ENCODE results near the gene BTAF1.

The BTAF1 gene

DNA sequence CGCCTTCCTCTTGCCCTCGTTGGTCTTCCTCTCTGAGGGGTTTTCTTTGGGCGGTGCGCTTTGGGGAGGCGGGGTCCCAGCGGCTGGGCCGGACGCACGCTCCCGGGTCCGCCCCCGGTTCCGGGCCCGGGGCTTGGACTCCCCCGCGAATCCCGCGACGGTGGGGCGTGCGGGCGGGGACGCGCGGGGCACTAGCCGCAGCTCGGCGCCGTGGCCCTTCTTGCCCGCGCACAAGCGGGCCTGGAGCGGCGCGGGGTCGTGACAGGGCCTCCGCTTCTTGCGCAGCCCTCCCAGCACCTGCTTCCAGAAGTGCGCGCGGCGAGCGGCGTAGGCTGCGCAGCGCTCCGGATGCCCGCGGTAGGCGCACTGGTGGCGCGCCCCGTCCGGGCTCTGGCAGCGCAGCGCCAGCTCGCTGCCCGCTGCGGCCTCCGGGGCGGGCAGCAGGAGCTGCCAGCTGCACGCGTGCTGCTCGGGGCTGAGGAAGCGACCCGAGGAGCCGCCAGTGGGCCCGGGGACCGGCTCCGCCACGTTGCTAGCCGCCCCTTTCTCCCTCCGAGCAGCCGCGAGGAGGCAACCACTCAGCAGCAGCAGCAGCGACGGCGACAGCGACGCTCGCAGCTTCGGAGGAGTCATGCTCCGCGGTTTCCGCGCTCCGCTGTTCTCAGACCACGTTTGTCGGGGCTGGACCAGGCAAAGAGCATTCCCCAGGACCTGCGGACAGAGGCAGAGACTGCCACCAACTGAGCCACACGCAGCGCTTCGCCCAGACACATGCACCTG is 15.0 kb upstream of the BTAF1 start:
- no peak for FAIRE-seq

DNA sequence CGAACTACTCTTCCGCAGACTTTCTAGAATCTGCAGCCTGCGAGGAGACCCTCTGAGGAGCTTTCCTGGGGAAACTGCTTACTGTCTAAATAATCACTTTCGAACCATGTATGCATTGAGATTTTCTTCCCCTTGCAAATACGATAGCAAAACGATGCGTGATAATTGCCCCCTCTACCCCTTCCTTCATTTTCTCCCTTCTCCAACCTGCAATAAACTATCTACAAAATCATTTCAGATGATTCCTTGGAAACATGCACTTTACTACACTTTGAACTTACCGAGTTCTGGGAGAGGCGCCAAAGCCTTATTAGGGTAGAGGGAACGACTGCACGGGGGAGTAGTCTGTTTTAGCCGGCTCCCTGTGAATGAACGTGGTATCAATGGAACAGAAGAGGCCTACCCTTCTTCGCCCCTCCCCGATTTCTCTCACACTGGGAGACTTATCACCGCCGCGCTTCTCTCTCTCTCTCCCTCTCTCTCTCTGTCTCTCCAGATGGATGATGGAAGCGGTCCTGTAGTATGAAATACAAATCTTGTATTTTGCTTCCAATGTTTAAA is 14.4 kb upstream of the BTAF1 start, which contains the start of gene FGFBP3:
Gene FGFBP3 (minus strand): TSS at position 370 of the 561 bp plus-strand sequence. CDS start 517 bp downstream, outside the sequence.
- no peak for FAIRE-seq

DNA sequence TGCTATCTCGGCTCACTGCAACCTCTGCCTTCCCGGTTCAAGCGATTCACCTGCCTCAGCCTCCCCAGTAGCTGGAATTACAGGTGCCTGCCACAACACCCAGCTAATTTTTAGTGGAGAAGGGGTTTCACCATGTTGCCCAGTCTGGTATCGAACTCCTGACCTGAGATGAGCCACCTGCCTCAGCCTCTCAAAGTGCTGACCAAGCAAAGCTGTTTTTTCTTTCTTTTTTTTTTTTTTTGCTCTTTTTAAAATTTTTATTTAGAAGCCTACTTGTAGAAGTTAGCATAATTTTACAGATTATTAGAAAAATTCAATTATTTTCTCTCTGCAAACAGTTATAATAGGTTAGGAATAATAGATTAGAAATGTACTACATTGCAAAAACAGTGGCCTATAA is 13.1 kb upstream of the BTAF1 start:
- no peak for FAIRE-seq

DNA sequence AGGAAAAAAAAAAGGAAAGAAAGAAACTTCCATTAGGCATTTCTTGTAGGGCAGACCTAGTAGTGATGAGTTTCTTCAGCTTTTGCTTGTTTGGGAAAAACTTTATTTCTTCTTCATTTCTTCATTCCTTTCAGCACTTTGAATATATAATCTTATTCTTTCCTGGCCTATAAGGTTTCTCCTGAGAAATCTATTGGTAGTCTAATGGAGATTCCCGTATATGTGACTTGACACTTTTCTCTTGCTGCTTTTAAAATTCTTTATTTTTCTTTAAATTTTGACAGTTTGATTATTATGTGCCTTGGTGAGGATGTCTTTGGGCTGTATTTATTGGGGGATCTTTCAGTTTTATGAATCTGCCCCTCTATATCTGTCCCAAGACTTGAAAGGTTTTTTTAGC is 3.9 kb upstream of the BTAF1 start:
- no peak for FAIRE-seq

DNA sequence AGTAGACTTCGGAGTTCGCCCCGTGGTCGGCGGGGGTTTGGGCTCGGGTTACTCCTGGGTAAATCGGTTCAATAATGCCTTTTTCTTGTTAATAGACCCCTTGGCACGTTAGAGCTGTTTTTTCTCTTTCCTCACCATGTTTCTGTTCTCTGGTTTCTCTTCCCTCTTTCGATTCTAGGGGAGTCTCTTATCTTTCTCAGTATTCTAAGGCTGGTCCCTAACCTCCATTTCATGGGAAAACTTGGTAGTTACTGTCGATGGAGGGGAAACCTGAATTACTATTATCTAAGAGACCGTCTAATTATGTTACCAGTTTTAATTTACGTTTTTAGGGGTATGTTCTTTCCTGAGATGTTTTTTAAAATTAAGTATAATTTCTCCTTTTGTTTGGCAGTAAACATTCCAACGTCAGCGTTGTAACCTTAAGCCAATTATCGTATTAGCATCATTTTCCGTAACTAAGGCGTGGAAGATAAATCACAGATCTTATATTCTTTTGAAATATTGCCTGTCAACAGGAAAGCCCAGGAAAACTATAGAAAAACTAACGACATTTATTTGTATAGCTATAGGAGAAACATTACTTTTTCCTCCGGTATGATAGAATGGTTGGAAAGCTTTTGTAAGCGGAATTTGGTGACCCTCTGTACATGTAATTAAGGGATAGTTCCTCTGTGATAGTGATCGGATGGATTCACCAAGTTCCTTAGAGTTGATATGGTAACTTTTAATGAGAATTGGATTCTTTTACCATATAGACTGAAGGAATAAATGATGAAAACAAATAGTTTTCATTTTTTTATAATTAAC is 847 bp downstream of the BTAF1 start:
- FAIRE-seq: peak; percentile 66

DNA sequence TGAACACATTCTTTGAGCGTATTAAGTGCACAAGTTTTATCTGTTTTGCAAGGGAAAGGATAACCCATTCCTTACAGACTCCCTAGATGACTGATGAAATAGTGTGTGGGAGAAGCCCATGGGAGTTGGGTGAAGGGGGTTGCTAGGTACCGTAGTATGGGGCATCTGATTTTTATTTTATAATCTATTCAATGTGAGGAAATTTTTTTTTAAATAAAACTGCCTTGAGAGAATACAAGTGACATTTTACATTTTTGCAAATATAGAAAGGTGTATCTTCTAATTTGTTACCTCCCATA is 1.4 kb downstream of the BTAF1 start:
- no peak for FAIRE-seq

DNA sequence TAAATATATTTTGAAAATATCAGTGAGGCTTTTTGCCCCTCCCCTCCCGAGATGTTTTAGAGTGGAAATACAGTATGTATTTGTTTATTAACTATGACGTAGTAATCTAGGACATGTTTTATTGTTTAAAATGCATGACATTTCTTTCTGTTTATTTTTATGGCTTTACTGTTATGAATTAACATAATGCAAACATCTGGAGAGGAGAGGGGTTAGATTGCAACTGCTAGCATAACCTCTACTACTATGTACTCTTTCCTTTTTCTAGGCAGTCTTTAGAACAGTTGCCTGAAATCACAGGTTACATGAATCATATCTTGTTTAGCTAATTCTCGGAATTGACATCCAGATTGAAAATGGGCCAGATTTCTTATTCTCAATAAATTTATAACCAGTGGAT is 7.4 kb downstream of the BTAF1 start:
- peak; percentile 60 for FAIRE-seq

DNA sequence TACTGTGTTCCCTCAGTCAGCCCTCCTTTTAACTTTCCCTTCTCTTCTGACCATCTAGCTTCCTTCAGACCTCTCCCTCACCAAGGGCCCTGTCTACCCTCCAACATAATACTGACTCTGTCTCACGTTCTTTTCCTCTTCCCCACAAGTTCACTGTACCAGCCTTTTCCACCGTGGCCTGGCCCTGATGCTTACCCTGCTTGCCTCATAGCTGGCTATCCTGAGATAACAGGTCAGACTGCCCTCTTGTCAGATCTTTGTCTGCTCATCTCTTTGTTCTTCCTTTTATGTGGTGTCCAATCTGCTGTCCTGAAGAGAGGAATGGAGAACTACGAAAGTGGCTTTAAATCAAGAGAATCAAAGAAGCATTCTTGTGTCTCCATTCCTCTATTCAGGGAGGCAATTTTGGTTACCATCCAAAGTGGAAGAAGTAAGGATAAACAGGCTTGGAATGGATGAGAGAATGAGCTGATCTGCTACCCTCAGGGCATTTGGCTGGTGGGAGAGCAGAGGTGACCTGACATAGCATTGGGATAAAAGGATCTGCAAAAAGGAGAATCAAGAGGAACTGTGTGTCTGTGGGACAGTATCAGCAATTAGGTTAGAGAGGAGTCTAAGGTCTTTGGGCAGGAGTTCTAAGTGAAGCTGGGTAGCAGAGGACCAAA is 8.1 kb downstream of the BTAF1 start:
- no peak for FAIRE-seq

DNA sequence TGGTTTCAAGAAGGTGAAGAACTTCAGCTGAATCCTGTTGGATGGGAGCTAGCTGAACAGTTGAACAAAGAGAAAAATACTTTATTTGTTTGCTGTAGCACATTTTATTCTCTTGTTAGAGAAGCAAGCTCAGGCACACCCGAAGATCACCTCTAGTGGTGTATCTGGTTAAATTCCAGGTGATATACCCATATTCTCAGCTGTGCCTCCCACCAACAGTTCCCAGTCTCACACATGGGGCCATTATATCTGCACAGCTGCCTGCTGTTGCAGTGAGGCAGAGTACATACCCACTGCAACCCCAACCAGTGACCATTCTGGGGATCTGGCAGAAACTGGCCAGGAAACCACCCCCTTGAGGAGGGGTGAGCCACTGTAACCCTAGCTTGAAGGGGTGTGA is 9.2 kb downstream of the BTAF1 start:
- no peak for FAIRE-seq

DNA sequence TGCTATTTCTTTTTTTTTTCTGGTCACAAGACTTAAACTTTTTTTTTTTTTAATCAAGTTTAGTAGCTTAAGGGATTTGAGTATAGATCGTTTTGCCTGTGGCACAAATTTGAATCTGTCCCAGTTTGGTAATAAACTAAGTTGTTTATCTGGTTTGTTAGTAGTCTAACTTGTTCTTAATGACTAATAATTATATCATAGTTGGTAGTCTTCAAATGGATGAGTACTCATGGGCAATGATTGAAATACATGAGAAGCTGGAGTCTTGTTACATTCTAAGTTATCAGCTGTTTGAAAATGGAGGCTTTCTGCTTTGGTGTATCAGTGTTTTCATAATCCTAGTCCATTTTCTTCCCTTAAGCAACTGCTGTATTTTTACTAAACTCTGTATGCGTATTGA is 12.3 kb downstream of the BTAF1 start:
- FAIRE-seq: no peak

DNA sequence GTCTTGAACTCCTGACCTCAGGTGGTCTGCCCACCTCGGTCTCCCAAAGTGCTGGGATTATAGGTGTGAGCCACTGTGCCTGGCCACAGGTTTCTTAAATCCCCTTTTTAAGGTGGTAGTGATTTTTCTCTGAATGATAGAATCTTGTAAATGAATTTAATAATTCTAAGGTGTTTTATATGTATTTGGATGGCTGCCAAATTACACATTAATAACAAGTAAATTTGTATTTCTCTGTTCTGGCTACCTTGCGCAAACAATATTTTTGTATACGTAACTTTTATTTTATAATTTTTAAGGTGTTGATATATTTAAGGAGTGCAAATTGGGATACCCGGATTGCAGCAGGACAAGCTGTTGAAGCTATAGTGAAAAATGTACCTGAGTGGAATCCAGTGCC is 16.1 kb downstream of the BTAF1 start:
- FAIRE-seq: peak; percentile 88

DNA sequence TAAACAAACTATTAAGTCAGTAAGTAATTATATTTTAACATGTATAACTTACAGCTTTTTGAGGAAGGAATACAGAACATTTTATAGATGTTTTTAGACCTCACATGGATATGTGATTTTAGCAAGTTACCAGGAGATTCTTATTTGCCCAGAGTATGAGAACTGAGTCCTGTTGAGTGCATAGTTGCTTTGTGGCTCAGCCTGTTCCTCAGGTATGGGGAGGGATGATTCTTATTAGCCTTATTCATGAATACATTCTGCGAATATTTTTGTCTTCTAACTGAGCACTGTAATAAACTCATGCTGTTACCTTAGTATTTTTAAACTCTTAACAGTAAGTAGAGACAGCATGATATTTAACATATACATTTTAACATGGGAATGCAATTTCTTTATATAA is 17.9 kb downstream of the BTAF1 start:
- no peak for FAIRE-seq

DNA sequence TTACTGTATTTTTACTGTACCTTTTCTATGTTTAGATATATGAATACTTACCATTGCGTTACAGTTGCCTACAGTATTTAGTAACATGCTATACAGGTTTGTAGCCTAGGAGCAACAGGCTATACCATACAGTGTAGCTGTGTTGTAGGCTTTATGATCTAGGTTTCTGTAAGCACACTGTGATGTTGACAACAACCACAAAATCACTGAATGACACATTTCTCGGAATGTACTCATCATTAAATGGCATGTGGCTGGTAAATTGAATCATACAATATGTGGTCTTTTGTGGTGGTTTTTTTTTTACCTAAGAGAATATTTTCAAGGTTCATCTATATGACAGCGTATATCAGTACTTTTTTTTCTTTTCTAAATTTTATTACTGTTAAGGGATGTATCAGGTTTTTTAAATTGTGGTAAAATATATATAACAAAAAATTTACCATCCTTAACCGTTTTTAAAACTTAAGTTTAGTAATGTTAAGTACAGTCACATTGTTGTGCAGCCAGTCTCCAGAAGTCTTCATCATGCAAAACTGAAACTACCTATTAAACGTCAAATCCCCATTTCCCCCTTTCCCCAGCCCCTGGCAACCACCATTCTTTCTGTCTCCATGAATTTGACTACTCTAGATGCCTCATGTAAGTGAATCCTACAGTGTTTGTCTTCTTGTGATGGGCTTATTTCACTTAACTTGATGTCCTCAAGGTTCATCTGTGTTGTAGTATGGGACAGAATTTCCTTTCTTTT is 21.5 kb downstream of the BTAF1 start:
- FAIRE-seq: no peak

DNA sequence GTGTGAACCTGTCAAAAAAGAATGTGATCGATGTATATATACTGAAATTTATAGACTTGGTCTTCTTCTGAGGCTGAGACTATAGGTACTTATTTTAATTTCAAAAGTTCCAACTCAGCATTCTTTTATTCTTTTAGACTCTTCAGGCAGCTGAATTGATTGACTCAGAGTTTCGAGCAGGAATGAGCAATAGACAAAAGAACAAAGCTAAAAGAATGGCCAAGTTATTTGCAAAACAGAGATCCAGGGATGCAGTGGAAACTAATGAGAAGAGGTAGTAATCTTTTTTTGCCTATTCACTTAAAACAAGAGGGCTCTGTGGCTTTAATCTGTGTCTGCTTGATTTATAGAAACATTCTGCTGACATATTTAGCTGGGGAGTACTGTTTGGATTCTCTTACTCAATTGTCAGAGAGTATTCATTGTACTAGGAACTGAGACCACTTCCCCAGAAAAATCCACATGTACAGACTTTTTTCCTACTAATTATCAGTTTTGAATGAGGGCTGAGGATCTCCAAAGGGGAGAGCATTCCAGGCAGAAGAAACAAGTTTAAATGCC is 30.1 kb downstream of the BTAF1 start:
- FAIRE-seq: no peak

DNA sequence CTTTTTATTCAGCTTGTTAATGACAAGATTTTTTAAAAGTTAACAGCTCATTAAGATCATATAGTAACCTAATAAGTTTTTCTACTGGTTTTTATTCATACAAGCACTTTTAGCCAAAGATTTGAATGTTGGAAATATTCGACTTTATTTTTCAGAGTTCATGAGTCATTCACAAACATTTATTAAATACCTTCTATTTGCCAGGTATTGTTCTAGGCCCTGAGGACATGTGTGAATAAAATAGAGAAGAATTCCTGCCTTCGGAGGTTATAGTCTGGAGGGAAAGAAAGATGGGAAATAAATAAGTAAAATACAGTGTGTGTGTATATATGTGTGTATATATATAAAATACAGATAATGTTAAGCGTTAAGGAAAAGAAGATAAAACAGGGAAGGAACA is 31.5 kb downstream of the BTAF1 start:
- FAIRE-seq: no peak

DNA sequence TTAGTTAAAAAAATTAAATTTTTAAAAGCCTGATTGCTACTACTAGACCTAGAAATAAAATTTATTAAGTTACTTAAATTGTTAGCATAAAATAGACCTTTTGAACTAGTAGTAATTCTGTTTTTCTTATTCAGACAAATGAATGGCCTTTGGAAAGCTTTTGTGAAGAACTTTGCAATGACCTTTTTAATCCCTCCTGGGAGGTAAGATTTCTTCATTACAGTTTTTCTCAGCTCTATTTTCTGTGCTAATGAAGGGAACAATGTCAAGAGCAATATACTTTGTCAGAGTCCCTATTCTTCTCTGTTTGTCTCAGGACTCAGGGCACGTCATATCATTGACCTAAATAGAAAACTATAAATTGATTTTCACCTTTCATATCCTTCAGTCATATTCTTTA is 33.5 kb downstream of the BTAF1 start:
- no peak for FAIRE-seq

DNA sequence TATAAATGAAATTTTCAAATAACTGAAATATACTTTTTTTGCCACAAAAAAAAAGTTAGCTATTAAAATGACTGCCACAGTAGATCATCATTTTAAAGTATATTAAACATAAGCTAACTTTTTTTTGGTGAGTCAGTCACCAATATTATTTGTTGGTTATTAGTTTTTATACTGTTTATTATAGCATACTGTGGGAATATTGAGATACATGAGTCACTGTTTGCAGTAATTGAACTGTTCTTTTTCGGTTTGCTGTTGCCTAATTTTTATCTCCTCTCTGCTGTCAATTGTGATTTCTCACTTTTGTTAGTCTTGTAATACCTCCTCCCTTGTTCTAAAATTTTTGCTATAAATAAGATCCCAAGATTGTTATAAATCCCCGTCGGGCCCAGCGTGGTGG is 45.7 kb downstream of the BTAF1 start:
- FAIRE-seq: no peak

DNA sequence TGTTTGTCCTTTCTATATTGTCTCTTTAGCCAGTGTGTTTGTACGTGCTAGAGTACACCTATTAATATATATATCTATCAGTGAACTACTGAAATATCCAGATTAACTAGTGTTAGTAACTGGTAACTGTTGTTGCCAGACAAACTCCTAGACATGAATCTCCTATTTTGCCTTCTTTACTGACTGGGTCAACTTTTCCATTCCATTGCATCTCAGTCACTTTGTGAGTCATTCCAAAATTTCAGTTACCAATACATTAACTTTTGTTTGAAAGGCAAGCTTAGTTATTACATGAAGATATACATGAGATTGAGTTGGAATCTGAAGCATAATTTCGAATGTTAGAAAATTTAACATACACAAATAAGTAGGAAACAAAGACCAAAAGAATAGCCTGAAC is 51.4 kb downstream of the BTAF1 start:
- FAIRE-seq: peak; percentile 49

DNA sequence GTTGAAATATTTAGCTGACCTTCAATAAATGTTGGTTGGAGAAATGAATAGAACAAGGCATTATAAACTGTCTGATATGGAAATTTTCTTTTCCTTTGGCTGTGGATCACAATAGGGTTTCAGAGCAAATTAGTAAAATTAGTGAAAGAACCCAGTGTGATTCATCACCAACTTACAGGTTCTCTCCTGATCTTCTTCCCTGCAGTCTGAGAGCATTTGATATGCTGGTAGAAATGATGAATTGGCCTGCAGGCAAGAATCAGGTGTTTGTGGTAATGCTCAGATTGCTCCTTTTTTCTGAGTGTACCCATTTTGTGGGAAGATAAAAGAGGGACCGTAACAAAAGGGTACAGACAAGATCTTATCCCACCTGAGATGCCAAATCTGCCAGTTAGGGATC is 51.9 kb downstream of the BTAF1 start:
- FAIRE-seq: no peak

DNA sequence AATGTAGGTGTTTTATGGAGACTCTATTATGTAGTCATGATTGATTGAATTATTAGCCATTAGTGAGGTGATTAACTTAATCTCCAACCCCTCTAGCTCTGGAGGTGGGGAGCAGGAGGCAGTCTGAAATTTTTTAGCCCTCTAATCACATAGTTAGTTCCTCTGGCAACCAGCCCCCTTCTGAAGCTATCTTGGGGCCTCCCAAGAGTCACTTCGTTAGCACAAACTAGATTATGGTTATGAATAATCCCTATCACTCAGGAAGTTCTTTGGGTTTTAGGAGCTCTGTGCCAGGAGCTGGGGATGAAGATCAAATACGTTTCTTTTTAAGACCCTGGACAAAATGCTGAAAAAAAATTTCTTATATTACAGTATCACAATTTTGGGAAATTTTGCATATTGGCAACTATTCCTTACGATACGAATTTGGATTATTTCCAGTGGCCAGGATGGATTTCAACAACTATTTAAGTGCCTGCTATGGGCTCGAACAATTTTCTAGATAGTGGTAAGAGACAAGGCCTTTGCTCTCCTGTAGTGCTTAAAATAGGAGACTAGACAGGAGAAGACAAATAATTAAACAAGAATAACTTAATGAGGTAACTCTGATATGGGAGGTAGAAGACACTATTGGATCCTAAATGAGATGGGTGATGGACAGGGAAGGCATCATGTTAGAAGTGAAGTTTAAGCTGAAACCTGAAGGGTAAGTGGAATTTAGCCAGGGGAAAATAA is 52.9 kb downstream of the BTAF1 start:
- no peak for FAIRE-seq

DNA sequence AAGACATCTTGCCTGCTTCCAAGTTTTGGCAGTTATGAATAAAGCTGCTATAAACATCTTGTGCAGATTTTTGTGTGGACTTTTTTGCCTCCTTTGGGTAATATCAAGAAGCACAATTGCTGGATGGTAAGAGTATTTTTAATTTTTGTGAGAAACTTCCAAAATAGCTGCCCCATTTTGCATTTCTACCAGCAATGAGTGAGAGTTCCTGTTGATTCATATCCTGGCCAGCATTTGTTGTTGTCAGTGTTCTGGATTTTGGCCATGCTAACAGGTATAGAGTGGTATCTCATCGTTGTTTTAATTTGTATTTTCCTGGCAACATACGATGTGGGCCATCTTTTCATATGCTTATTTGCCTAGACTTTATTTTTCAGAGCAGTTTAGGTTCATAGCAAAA is 53.9 kb downstream of the BTAF1 start:
- FAIRE-seq: no peak

DNA sequence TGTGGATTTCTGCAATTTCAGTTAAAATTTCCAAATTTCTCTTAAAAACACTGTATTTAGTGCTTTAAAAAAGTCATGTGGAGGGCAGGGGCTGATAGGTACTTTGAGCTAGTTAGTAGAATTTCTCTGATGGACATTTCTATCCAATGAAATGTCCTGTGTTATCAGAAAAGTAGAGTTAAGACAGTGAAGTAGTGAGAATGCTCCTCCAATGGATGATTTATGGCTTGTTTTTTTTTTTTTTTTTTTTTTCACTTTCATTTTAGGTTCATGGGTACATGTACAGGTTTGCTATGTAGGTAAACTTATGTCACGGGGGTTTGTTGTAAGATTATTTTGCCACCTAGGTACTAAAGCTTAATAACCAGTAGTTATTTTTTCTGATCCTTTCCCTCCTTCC is 55.0 kb downstream of the BTAF1 start:
- FAIRE-seq: no peak

All from islet of Langerhans (tissue), 1 donor.